H1 (cell line): ENCODE results near the gene EPM2A. TPM values are rescaled to one million over a fixed set of nuclear protein-coding genes. Genes with fewer than 3 reads are reported as not detected.

Experiments
- CTCF ChIA-PET: fragments of 300-600 bp; sonication (Branson Sonifier 250); formaldehyde crosslinking; loops from one replicate; lab custom pipeline; 2021; ENCODE audit not compliant: partially characterized antibody; lab: Charles Lee
- POLR2A ChIA-PET: fragments of 300-600 bp; sonication (Branson Sonifier 250); formaldehyde crosslinking; loops from one replicate; lab custom pipeline; 2021; ENCODE audit warnings: inconsistent platforms; ENCODE audit not compliant: partially characterized antibody; lab: Charles Lee
- DNase-seq, 2 experiments: peaks; one replicate each; pipeline versions ENCODE4 v3.0.0 to v3.0.0-alpha.2; 2010 to 2022; ENCODE audit warnings: low spot score in 2 of 2, low read depth in 1 of 2, mixed read lengths in 1 of 2
- FAIRE-seq: peaks from 2 replicates; lab custom pipeline; 2011; peaks lifted over from hg19 to GRCh38; lab: Jason Lieb, UNC
- H2AFZ ChIP-seq: 2 replicates; pipeline ENCODE4 v1.8.1; 2012; ENCODE audit warnings: low read length, inconsistent platforms
- H2AK5ac ChIP-seq: 2 replicates; pipeline ENCODE4 v1.6.1; 2013; ENCODE audit warnings: low read depth, low read length
- H2BK120ac ChIP-seq: replicated peaks from 2 replicates; pipeline ENCODE3; 2013; ENCODE audit warnings: low read depth, low read length, inconsistent platforms
- H2BK12ac ChIP-seq: 2 replicates; pipeline ENCODE4 v1.6.1; 2013; ENCODE audit warnings: low read depth, low read length
- H2BK15ac ChIP-seq: 2 replicates; pipeline ENCODE4 v1.6.1; 2013; ENCODE audit warnings: low read length
- H2BK20ac ChIP-seq: 2 replicates; pipeline ENCODE4 v1.6.1; 2013; ENCODE audit warnings: low read length
- H2BK5ac ChIP-seq: 2 replicates; pipeline ENCODE4 v1.6.1; 2013; ENCODE audit warnings: low read depth, low read length
- H3K14ac ChIP-seq: 2 replicates; pipeline ENCODE4 v1.6.1; 2013; ENCODE audit warnings: inconsistent platforms; ENCODE audit not compliant: insufficient read length
- H3K18ac ChIP-seq: 2 replicates; pipeline ENCODE4 v1.6.1; 2013; ENCODE audit warnings: low read length; ENCODE audit errors: extremely low read depth
- H3K23ac ChIP-seq: 2 replicates; pipeline ENCODE4 v1.6.1; 2013; ENCODE audit warnings: inconsistent platforms; ENCODE audit not compliant: insufficient read length
- H3K23me2 ChIP-seq: 2 replicates; pipeline ENCODE4 v1.6.1; 2013; ENCODE audit warnings: low read depth, low read length
- H3K27ac ChIP-seq: 2 replicates; pipeline ENCODE4 v1.6.1; 2011; ENCODE audit warnings: low read depth, low read length, inconsistent platforms
- H3K27me3 ChIP-seq, 4 experiments: replicated peaks in 1 of 4; 1 replicate in 1 of 4; 2 replicates in 3 of 4; pipeline versions ENCODE4 v1.6.1 to v1.8.1; 2011 to 2013; ENCODE audit warnings: low read length in 3 of 4, mild to moderate bottlenecking in 3 of 4, inconsistent platforms in 2 of 4, mixed read lengths in 2 of 4, moderate library complexity in 1 of 4; ENCODE audit not compliant: control insufficient read depth in 3 of 4, insufficient read depth in 3 of 4; ENCODE audit errors: extremely low read depth in 1 of 4
- H3K36me3 ChIP-seq, 4 experiments: 2 replicates each; pipeline versions ENCODE4 v1.6.1 to v1.8.1; 2011 to 2013; ENCODE audit warnings: mild to moderate bottlenecking in 4 of 4, low read length in 3 of 4, moderate library complexity in 2 of 4, control low read depth in 1 of 4, inconsistent platforms in 1 of 4; ENCODE audit not compliant: insufficient read depth in 4 of 4, control insufficient read depth in 2 of 4
- H3K4ac ChIP-seq: replicated peaks from 2 replicates; pipeline ENCODE3; 2013; ENCODE audit warnings: low read length, low read depth, mixed read lengths, inconsistent platforms; ENCODE audit not compliant: insufficient read length
- H3K4me1 ChIP-seq, 4 experiments: replicated peaks in 1 of 4; 1 replicate in 1 of 4; 2 replicates in 3 of 4; pipeline versions ENCODE4 v1.6.1 to v1.8.1; 2011 to 2013; ENCODE audit warnings: low read length in 3 of 4, inconsistent platforms in 2 of 4, mixed read lengths in 1 of 4; ENCODE audit not compliant: insufficient read depth in 4 of 4, control insufficient read depth in 3 of 4
- H3K4me2 ChIP-seq, 2 experiments: 2 replicates each; pipeline versions ENCODE4 v1.6.1 to v1.8.1; 2011 to 2013; ENCODE audit warnings: low read depth in 2 of 2, low read length in 2 of 2, control low read depth in 1 of 2, inconsistent platforms in 1 of 2, mild to moderate bottlenecking in 1 of 2; ENCODE audit not compliant: insufficient read depth in 1 of 2
- H3K4me3 ChIP-seq, 4 experiments: fragments of 200-600, 300-600 bp in 1 of 4; sonication (generic), shearing (Covaris generic), sonication (Bioruptor Twin) in 1 of 4; 2 replicates each; pipeline versions ENCODE4 v1.5.1 to v1.8.1; 2011 to 2016; ENCODE audit warnings: low read length in 4 of 4, low read depth in 3 of 4, control low read depth in 2 of 4, inconsistent platforms in 2 of 4, mild to moderate bottlenecking in 2 of 4, mixed read lengths in 1 of 4, moderate library complexity in 1 of 4; ENCODE audit not compliant: insufficient read depth in 2 of 4; ENCODE audit errors: extremely low read depth in 1 of 4
- H3K56ac ChIP-seq: replicated peaks from 2 replicates; pipeline ENCODE3; 2013; ENCODE audit warnings: low read depth, mild to moderate bottlenecking, mixed read lengths, low read length, inconsistent platforms; ENCODE audit not compliant: insufficient read length
- H3K79me1 ChIP-seq: 2 replicates; pipeline ENCODE4 v1.6.1; 2013; ENCODE audit warnings: low read depth, low read length, control low read depth
- H3K79me2 ChIP-seq, 2 experiments: 2 replicates each; pipeline versions ENCODE4 v1.6.1 to v1.8.1; 2012 to 2013; ENCODE audit warnings: low read length in 2 of 2, mild to moderate bottlenecking in 2 of 2, inconsistent platforms in 1 of 2; ENCODE audit not compliant: insufficient read depth in 2 of 2, control insufficient read depth in 1 of 2
- H3K9ac ChIP-seq, 4 experiments: replicated peaks in 1 of 4; 1 replicate in 1 of 4; 2 replicates in 3 of 4; pipeline versions ENCODE4 v1.6.1 to v1.8.1; 2011 to 2013; ENCODE audit warnings: low read depth in 3 of 4, low read length in 3 of 4, control low read depth in 2 of 4, mild to moderate bottlenecking in 2 of 4, moderate library complexity in 2 of 4, inconsistent platforms in 1 of 4; ENCODE audit errors: extremely low read depth in 1 of 4
- H3K9me3 ChIP-seq, 2 experiments: 2 replicates each; pipeline versions ENCODE4 v1.6.1 to v1.8.1; 2012 to 2013; ENCODE audit warnings: mild to moderate bottlenecking in 2 of 2, moderate library complexity in 2 of 2, control low read depth in 1 of 2, inconsistent platforms in 1 of 2, low read depth in 1 of 2, low read length in 1 of 2, mixed read lengths in 1 of 2; ENCODE audit not compliant: insufficient read depth in 2 of 2
- H4K20me1 ChIP-seq, 2 experiments: replicated peaks in 1 of 2; 2 replicates each; pipeline versions ENCODE3 to v1.8.1; 2011 to 2013; ENCODE audit warnings: inconsistent platforms in 2 of 2, low read length in 2 of 2, mild to moderate bottlenecking in 1 of 2; ENCODE audit not compliant: insufficient read depth in 2 of 2, control insufficient read depth in 1 of 2
- H4K5ac ChIP-seq: 2 replicates; pipeline ENCODE4 v1.6.1; 2013; ENCODE audit warnings: low read length, low read depth, mixed read lengths, inconsistent platforms; ENCODE audit not compliant: insufficient read length
- H4K8ac ChIP-seq: 2 replicates; pipeline ENCODE4 v1.8.0; 2013; ENCODE audit warnings: mild to moderate bottlenecking, moderate library complexity, low read length, inconsistent platforms; ENCODE audit not compliant: insufficient read depth; ENCODE audit errors: extremely low read depth
- H4K91ac ChIP-seq: replicated peaks from 2 replicates; pipeline ENCODE3; 2013; ENCODE audit warnings: low read length, mixed read lengths, inconsistent platforms; ENCODE audit not compliant: insufficient read length
- SIN3A ChIP-seq, 2 experiments: IDR thresholded peaks in 1 of 2; conservative IDR thresholded peaks in 1 of 2; 2 replicates each; pipeline ENCODE4 v1.6.1; 2011 to 2012; ENCODE audit warnings: low read length in 2 of 2, improper control_type of control experiment in 1 of 2, low read depth in 1 of 2, mild to moderate bottlenecking in 1 of 2
- whole genome bisulfite sequencing, 2 experiments: shearing (Covaris generic) in 1 of 2; methylation state at CpG; one replicate each; pipeline versions ENCODE4 v1.1.6 to v1.1.7; 2013 to 2015; ENCODE audit warnings: low lambda C conversion rate in 2 of 2, mixed read lengths in 2 of 2, inconsistent platforms in 1 of 2, low coverage in 1 of 2, missing lambda C conversion rate in 1 of 2; ENCODE audit not compliant: insufficient replicate concordance in 2 of 2, insufficient coverage in 1 of 2, insufficient read length in 1 of 2; ENCODE audit errors: extremely low coverage in 1 of 2, missing lambda C conversion rate in 1 of 2; 5-methylcytosine and 5-hydroxymethylcytosine counted together
- polyA plus RNA-seq, 7 experiments: library from polyadenylated mRNA; depleted of rRNA in 3 of 7; stranded (reverse) in 5 of 7; unstranded in 2 of 7; fragments of >200 nt in 5 of 7; fragments of 200-250 nt in 2 of 7; gene quantifications; 1 replicate in 5 of 7; 2 replicates in 1 of 7; 4 replicates in 1 of 7; pipeline versions ENCODE4 v1.2.1 to v1.2.3, GENCODE V29; 2011 to 2013; ENCODE audit warnings: missing spikeins in 2 of 7, mixed read lengths in 2 of 7
- total RNA-seq: library from RNA; stranded (reverse); fragmentation: NEBNext Ultra II Directional; extraction: Animal tissue kit (Norgen Biotek cat#: 25700); gene quantifications from 2 replicates; pipeline ENCODE4 v1.2.1, GENCODE V29; 2021

The EPM2A gene
- total and polyA plus RNA-seq, 2 of the 8 experiments (the other 6 are each of a cell fraction or from before 2014, with no cell fraction given): 2.3 to 6.2 TPM

- no peak overlapping the region for H3K27ac ChIP-seq
- no peaks in the 10 kb centered on the region for H3K79me1 ChIP-seq
- H3K9ac ChIP-seq: no peak overlapping the region
- no peaks in the 10 kb centered on the region for H3K4me1 ChIP-seq
- ChIA-PET POLR2A (no interaction called here), CTCF (no interaction called here)
- no peak overlapping the region for H2BK12ac ChIP-seq
- DNase-seq (no peak), FAIRE-seq (no peak)
- H4K8ac ChIP-seq: no peak overlapping the region
- no peak overlapping the region for H3K23ac ChIP-seq
- no peak overlapping the region for H3K18ac ChIP-seq
- no peak overlapping the region for H3K4me2 ChIP-seq
- H3K27me3 ChIP-seq: no peaks in the 10 kb centered on the region
- no peak overlapping the region for H2BK5ac ChIP-seq
- no peaks in the 10 kb centered on the region for H4K20me1 ChIP-seq
- WGBS, 2 experiments: 93% methylated on average over 2 of the region's 2 CpGs; no CpG with 5 or more reads in 1 of the 2 experiments
- no peak overlapping the region for H2AK5ac ChIP-seq
- no peak overlapping the region for H2BK120ac ChIP-seq
- no peak overlapping the region for H2BK15ac ChIP-seq
- H3K36me3 ChIP-seq: no peaks in the 10 kb centered on the region; a peak in 2 of 8 replicates
- no peak overlapping the region for H3K4ac ChIP-seq
- no peak overlapping the region for H3K56ac ChIP-seq
- H3K79me2 ChIP-seq: no peaks in the 10 kb centered on the region
- no peak overlapping the region for H2BK20ac ChIP-seq
- H4K5ac ChIP-seq: no peak overlapping the region
- H4K91ac ChIP-seq: no peak overlapping the region
- H3K23me2 ChIP-seq: no peaks in the 10 kb centered on the region
- no peak overlapping the region for H3K14ac ChIP-seq
- H2AFZ ChIP-seq: no peak overlapping the region
- no peak overlapping the region for H3K4me3 ChIP-seq
- H3K9me3 ChIP-seq: peaks cover 15 to 17% of the 10 kb centered on the region in 2 experiments; a peak in 3 of 4 replicates
- TF ChIP-seq SIN3A (conservative IDR thresholded peaks at IDR 0.05 in 1 of 2, IDR thresholded peaks at IDR 0.05 in 1 of 2; ENCODE audit: low read depth in 1 of 2, low read length in 2 of 2): no peak
These were observed 21.5 kb downstream of the EPM2A start for GRCh38 chr6:145713773-145714172.
